A549 (cell line): Measurements from ENCODE around the gene ATXN10. TPM values are rescaled to one million over a fixed set of nuclear protein-coding genes. Genes with fewer than 3 reads are reported as not detected.

ENCODE experiments used
- ATAC-seq, 2 experiments: fragments of 200-7000 bp in 1 of 2; fragments of >200 bp in 1 of 2; cut with Nextera tagmentation in 1 of 2; cut with Tn5 transposase in 1 of 2; 3 replicates each; pipeline versions ENCODE4 v1.8.0 to v1.9.1; 2018 to 2020; ENCODE audit warnings: mild to moderate bottlenecking in 1 of 2, moderate library complexity in 1 of 2
- CTCF ChIA-PET: fragments of 300-600 bp; sonication (Branson Sonifier 250); formaldehyde crosslinking; extraction: SDS; loops from one replicate; lab custom pipeline; 2021; ENCODE audit warnings: antibody characterized with exemption, inconsistent platforms; lab: Yijun Ruan, JAX
- POLR2A ChIA-PET: fragments of 350-600 bp; formaldehyde crosslinking; extraction: SDS; loops from one replicate; lab custom pipeline; 2021; ENCODE audit warnings: antibody characterized with exemption, inconsistent platforms; lab: Yijun Ruan, JAX
- DNase-seq, 2 experiments: peaks; one replicate each; pipeline versions ENCODE4 v3.0.0 to v3.0.0-alpha.2; 2011 to 2016; ENCODE audit warnings: low read depth in 1 of 2, low spot score in 1 of 2
- FAIRE-seq: peaks from 2 replicates; lab custom pipeline; 2011; peaks lifted over from hg19 to GRCh38; lab: Jason Lieb, UNC
- H3K27ac ChIP-seq, 2 experiments: fragments of >200 bp; sonication (Bioruptor Twin); formaldehyde crosslinking; 3 replicates each; pipeline ENCODE4 v1.5.1; 2016 to 2017
- H3K4me1 ChIP-seq: fragments of >200 bp; sonication (Bioruptor Twin); formaldehyde crosslinking; 3 replicates; pipeline ENCODE4 v1.6.1; 2016
- H3K4me2 ChIP-seq: fragments of >200 bp; sonication (Bioruptor Twin); formaldehyde crosslinking; 3 replicates; pipeline ENCODE4 v1.6.1; 2016
- H3K4me3 ChIP-seq: fragments of >200 bp; sonication (Bioruptor Twin); formaldehyde crosslinking; 3 replicates; pipeline ENCODE4 v1.5.1; 2016
- H3K9me3 ChIP-seq: fragments of >200 bp; sonication (Bioruptor Twin); formaldehyde crosslinking; 3 replicates; pipeline ENCODE4 v1.6.1; 2016
- CBX2 ChIP-seq: fragments of 200-600 bp; sonication (generic); IDR thresholded peaks from 2 replicates; pipeline ENCODE4 v1.6.1; 2016; ENCODE audit warnings: low read depth, mild to moderate bottlenecking, borderline replicate concordance
- CEBPB ChIP-seq, 2 experiments: fragments of >200 bp in 1 of 2; sonication (Bioruptor Twin) in 1 of 2; formaldehyde crosslinking in 1 of 2; IDR thresholded peaks; 2 replicates each; pipeline ENCODE4 v1.6.1; 2012 to 2016
- CHD2 ChIP-seq: fragments of 150-350 bp; IDR thresholded peaks from 2 replicates; pipeline ENCODE4 v1.6.1; 2014; ENCODE audit warnings: low read length; ENCODE audit not compliant: partially characterized antibody
- CHD4 ChIP-seq: fragments of 200-600 bp; sonication (generic); IDR thresholded peaks from 2 replicates; pipeline ENCODE4 v1.6.1; 2016; ENCODE audit warnings: antibody characterized with exemption, mild to moderate bottlenecking, borderline replicate concordance
- ESRRA ChIP-seq: fragments of 150-350 bp; IDR thresholded peaks from 2 replicates; pipeline ENCODE4 v1.6.1; 2014; ENCODE audit warnings: mild to moderate bottlenecking, low read length, borderline replicate concordance
- FOSB ChIP-seq: fragments of 250-450 bp; sonication (Bioruptor Pico); IDR thresholded peaks from 2 replicates; pipeline ENCODE4 v1.5.0; 2020; ENCODE audit warnings: mild to moderate bottlenecking, moderate library complexity
- HDAC2 ChIP-seq: fragments of 200-600 bp; sonication (generic); IDR thresholded peaks from 2 replicates; pipeline ENCODE4 v1.6.1; 2016
- HEYL ChIP-seq: fragments of 250-450 bp; sonication (Bioruptor Pico); IDR thresholded peaks from 2 replicates; pipeline ENCODE4 v1.8.0; 2021; ENCODE audit warnings: mild to moderate bottlenecking, moderate library complexity
- HOXA7 ChIP-seq: fragments of 250-450 bp; sonication (Bioruptor Pico); IDR thresholded peaks from 2 replicates; pipeline ENCODE4 v1.5.0; 2020; ENCODE audit warnings: mild to moderate bottlenecking, moderate library complexity
- MYC ChIP-seq: IDR thresholded peaks from 2 replicates; pipeline ENCODE4 v1.6.1; 2012; ENCODE audit warnings: mild to moderate bottlenecking, inconsistent platforms, low read length, improper control_type of control experiment, borderline replicate concordance
- NR3C1 ChIP-seq: fragments of >200 bp; sonication (Bioruptor Twin); formaldehyde crosslinking; IDR thresholded peaks from 3 replicates; pipeline ENCODE4 v1.6.1; 2017
- PHF8 ChIP-seq: fragments of 200-600 bp; sonication (generic); IDR thresholded peaks from 2 replicates; pipeline ENCODE4 v1.6.1; 2016; ENCODE audit warnings: low read depth, mild to moderate bottlenecking, antibody characterized with exemption, moderate library complexity, borderline replicate concordance
- SREBF2 ChIP-seq: fragments of 450-650 bp; IDR thresholded peaks from 2 replicates; pipeline ENCODE4 v1.6.1; 2014; ENCODE audit warnings: mild to moderate bottlenecking, moderate library complexity
- TFCP2L1 ChIP-seq: fragments of 250-450 bp; sonication (Bioruptor Pico); IDR thresholded peaks from 2 replicates; pipeline ENCODE4 v1.5.0; 2021; ENCODE audit warnings: mild to moderate bottlenecking
- TP53 ChIP-seq: fragments of 250-450 bp; sonication (Bioruptor Pico); IDR thresholded peaks from 2 replicates; pipeline ENCODE4 v1.5.0; 2021; ENCODE audit warnings: mild to moderate bottlenecking, moderate library complexity
- ZNF302 ChIP-seq: fragments of 250-450 bp; sonication (Bioruptor Pico); IDR thresholded peaks from 2 replicates; pipeline ENCODE4 v1.9.0; 2021; ENCODE audit warnings: inconsistent platforms, mild to moderate bottlenecking, moderate library complexity
- ZSCAN20 ChIP-seq: fragments of 250-450 bp; sonication (Bioruptor Pico); IDR thresholded peaks from 2 replicates; pipeline ENCODE4 v1.8.0; 2022; ENCODE audit warnings: mild to moderate bottlenecking, moderate library complexity
- WGBS: methylation state at CpG from one replicate; pipeline ENCODE4 v1.1.6; 2017; ENCODE audit errors: missing lambda C conversion rate; 5-methylcytosine and 5-hydroxymethylcytosine counted together
- polyA plus RNA-seq, 4 experiments: library from polyadenylated mRNA; depleted of rRNA in 3 of 4; stranded (reverse); fragments of >200 nt; fragmentation: RNase III in 1 of 4; extraction: RNeasy Plus Mini Kit Qiagen cat#74134 plus additional on column Dnase treatment in 1 of 4; gene quantifications; 2 replicates in 3 of 4; 3 replicates in 1 of 4; pipeline ENCODE4 v1.2.3, GENCODE V29; 2011 to 2017
- TF ChIP-seq, protein P1 (sequence below): fragments of >200 bp; sonication (Bioruptor Twin); formaldehyde crosslinking; IDR thresholded peaks from 2 replicates; pipeline ENCODE4 v1.6.1; 2016
- TF ChIP-seq, protein P2 (sequence below): fragments of 250-450 bp; sonication (Bioruptor Pico); IDR thresholded peaks from 2 replicates; pipeline ENCODE4 v1.5.0; 2021; ENCODE audit warnings: mild to moderate bottlenecking, moderate library complexity, borderline replicate concordance
- TF ChIP-seq, protein P3 (sequence below): IDR thresholded peaks from 2 replicates; pipeline ENCODE4 v1.6.1; 2012; ENCODE audit warnings: low read depth, borderline replicate concordance
- TF ChIP-seq, protein P4 (sequence below): fragments of 250-450 bp; sonication (Bioruptor Pico); IDR thresholded peaks from 2 replicates; pipeline ENCODE4 v1.5.0; 2020; ENCODE audit warnings: low read depth, mild to moderate bottlenecking, moderate library complexity

Gene ATXN10
- polyA plus RNA-seq, 2 of the 4 experiments (the other 2 are of a cell fraction) = 126 to 281 TPM

DNA sequence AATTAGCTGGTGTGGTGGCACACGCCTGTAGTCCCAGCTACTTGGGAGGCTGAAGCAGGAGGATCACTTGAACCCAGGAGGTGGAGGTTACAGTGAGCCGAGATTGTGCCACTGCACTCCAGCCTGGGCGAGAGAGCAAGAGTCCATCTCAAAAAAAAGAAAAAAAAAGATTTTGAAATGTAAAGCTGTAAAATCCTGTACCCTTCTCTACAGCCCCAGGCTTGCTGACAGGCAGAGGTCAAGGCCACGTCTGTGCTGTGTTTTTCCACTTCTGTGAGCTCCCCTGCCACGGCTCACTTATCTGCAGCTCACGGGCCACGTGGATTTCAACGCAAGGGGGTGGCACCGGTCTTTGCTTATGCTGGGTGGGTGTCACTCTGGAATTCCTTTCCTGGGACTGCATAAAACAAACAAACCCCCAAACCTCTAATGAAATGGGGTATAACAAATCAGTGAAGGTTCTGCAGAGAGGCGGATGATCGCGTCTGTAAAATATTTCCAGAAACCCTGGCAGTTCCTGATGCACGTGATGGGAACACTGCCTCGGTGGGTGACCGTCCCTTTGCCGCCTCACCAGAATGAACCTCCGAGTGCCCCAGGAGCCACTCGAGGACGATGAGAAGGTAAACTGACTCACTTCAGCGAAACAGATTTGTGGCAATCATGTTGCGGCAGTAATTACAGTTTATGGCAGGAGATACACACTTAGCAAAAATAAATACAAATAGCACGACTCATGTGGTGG, 44.0 kb upstream of the ATXN10 start:
- TF ChIP-seq, protein P1, sequence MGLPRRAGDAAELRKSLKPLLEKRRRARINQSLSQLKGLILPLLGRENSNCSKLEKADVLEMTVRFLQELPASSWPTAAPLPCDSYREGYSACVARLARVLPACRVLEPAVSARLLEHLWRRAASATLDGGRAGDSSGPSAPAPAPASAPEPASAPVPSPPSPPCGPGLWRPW = no peak
- TF ChIP-seq CEBPB (IDR thresholded peaks at IDR 0.05) (no peak), FOSB (CRISPR knock-in tag) (no peak), HEYL (no peak), CHD2 (no peak), TP53 (CRISPR knock-in tag) (no peak), TFCP2L1 (CRISPR knock-in tag) (no peak), HDAC2 (no peak), MYC (no peak), PHF8 (no peak), ESRRA (no peak), ZNF302 (no peak), SREBF2 (no peak), NR3C1 (no peak), CBX2 (no peak), ZSCAN20 (CRISPR knock-in tag) (no peak), HOXA7 (CRISPR knock-in tag) (no peak)
- TF ChIP-seq, protein P2, sequence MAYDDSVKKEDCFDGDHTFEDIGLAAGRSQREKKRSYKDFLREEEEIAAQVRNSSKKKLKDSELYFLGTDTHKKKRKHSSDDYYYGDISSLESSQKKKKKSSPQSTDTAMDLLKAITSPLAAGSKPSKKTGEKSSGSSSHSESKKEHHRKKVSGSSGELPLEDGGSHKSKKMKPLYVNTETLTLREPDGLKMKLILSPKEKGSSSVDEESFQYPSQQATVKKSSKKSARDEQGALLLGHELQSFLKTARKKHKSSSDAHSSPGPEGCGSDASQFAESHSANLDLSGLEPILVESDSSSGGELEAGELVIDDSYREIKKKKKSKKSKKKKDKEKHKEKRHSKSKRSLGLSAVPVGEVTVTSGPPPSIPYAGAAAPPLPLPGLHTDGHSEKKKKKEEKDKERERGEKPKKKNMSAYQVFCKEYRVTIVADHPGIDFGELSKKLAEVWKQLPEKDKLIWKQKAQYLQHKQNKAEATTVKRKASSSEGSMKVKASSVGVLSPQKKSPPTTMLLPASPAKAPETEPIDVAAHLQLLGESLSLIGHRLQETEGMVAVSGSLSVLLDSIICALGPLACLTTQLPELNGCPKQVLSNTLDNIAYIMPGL (CRISPR knock-in tag) = no peak
- TF ChIP-seq, protein P3, sequence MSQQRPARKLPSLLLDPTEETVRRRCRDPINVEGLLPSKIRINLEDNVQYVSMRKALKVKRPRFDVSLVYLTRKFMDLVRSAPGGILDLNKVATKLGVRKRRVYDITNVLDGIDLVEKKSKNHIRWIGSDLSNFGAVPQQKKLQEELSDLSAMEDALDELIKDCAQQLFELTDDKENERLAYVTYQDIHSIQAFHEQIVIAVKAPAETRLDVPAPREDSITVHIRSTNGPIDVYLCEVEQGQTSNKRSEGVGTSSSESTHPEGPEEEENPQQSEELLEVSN = no peak
- Histone ChIP-seq H3K4me2 (no peak overlapping the region; the same call in 2 of the 3 replicates), H3K9me3 (0 out of 3 replicates have a peak, but pooled peaks cover 10% of the 10 kb centered on the region), H3K4me1 (peaks cover 37% of the 10 kb centered on the region), H3K4me3 (no peak overlapping the region), H3K27ac (peak overlapping the region; percentile 78 to 99)
- POLR2A ChIA-PET = no interaction called here
- ATAC-seq = no peak
- WGBS = 77% methylated on average over 22 of the region's 22 CpGs
- FAIRE-seq = no peak
- CTCF ChIA-PET = no interaction called here
- no peak for DNase-seq

DNA sequence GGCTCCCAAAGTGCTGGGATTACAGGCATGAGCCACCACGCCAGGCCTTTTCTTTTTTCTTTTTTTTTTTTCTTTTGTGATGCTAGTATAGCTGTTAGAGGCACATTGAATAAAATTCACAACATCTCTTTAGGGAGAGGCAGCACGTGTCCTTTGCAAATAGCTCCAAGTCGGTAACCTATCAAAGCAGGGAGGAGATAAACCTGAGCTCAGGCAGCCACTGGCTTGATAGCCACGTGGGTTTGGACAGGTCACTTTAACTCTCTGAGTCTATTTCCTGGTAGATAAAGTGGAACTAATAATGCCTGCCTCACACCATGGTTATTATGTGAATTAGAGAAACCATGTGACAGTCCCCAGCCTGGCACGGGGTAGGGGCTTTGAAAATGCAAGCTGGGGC, 43.1 kb upstream of the ATXN10 start:
- H3K4me3 ChIP-seq = no peak overlapping the region
- ChIA-PET POLR2A (no interaction called here), CTCF (interaction anchor here (1.0 to 1.6 kb wide), 2 partner anchors 17 to 377 kb away, joined by 3 to 4 read pairs; no protein-coding TSS in a partner anchor)
- 62% methylated on average over 5 of the region's 5 CpGs for WGBS
- H3K4me2 ChIP-seq = no peak overlapping the region
- H3K27ac ChIP-seq = peak overlapping the region; percentile 78 to 99; a peak in 5 of 6 replicates
- DNase-seq = no peak
- no peak for ATAC-seq
- H3K9me3 ChIP-seq = 0 out of 3 replicates have a peak, but pooled peaks cover 10% of the 10 kb centered on the region
- FAIRE-seq = no peak
- peaks cover 44% of the 10 kb centered on the region for H3K4me1 ChIP-seq
- no peak for TF ChIP-seq HDAC2
- no peak for TF ChIP-seq NR3C1
- no peak for TF ChIP-seq CBX2
- TF ChIP-seq CHD2 = no peak
- TF ChIP-seq CHD4 = no peak
- TF ChIP-seq, protein P4, sequence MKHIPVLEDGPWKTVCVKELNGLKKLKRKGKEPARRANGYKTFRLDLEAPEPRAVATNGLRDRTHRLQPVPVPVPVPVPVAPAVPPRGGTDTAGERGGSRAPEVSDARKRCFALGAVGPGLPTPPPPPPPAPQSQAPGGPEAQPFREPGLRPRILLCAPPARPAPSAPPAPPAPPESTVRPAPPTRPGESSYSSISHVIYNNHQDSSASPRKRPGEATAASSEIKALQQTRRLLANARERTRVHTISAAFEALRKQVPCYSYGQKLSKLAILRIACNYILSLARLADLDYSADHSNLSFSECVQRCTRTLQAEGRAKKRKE (CRISPR knock-in tag) = no peak
- TF ChIP-seq PHF8 = no peak
